Body of pancreas (tissue), 4 donors: ENCODE data around the gene NLRP5. TPM values are rescaled to one million over a fixed set of nuclear protein-coding genes. Genes with fewer than 3 reads are reported as not detected.

Experiments used
- ATAC-seq: fragments of 150-250 bp; one replicate; pipeline ENCODE4 v1.9.1; 2016
- DNase-seq, 4 donors: peaks; one replicate each; pipeline ENCODE4 v3.0.0-alpha.2; 2019
- H3K27ac ChIP-seq, 4 donors: fragments of 200-600 bp; sonication (generic); 1 replicate in 3 of 4; 2 replicates in 1 of 4; pipeline versions ENCODE4 v1.5.1 to v1.6.1; 2016 to 2019; ENCODE audit warnings: mild to moderate bottlenecking in 1 of 4, mixed read lengths in 1 of 4, moderate library complexity in 1 of 4
- H3K27me3 ChIP-seq, 2 donors: fragments of 200-600 bp; sonication (generic); one replicate each; pipeline ENCODE4 v1.6.0; 2016; ENCODE audit warnings: mild to moderate bottlenecking in 1 of 2
- H3K36me3 ChIP-seq, 2 donors: fragments of 200-600 bp; sonication (generic); replicated peaks in 1 of 2; 2 replicates each; pipeline ENCODE4 v1.5.1; 2016; ENCODE audit warnings: low read depth in 2 of 2; ENCODE audit not compliant: insufficient read depth in 1 of 2
- H3K4me1 ChIP-seq: fragments of 200-600 bp; sonication (generic); one replicate; pipeline ENCODE4 v1.6.0; 2016
- H3K4me3 ChIP-seq, 2 donors: fragments of 200-600 bp; sonication (generic); 1 replicate in 1 of 2; 2 replicates in 1 of 2; pipeline ENCODE4 v1.5.1; 2016 to 2019
- H3K9me3 ChIP-seq, 3 donors: fragments of 200-600 bp; sonication (generic); 1 replicate in 2 of 3; 2 replicates in 1 of 3; pipeline ENCODE4 v1.5.1; 2016
- POLR2A ChIP-seq, 3 donors: fragments of 450-650 bp; IDR thresholded peaks; one replicate each; pipeline ENCODE4 v1.6.1; 2016; ENCODE audit warnings: antibody characterized with exemption in 3 of 3, mild to moderate bottlenecking in 2 of 3
- WGBS, 2 donors: methylation state at CpG; one replicate each; pipeline ENCODE4 v1.1.5; 2017; 5-methylcytosine and 5-hydroxymethylcytosine counted together
- intact Hi-C: fragments of 100-400 bp; cut with DNase I; formaldehyde crosslinking; loops from one replicate; pipeline ENCODE4 v1.15.1; 2023
- total RNA-seq, 2 donors: library from RNA; depleted of rRNA; stranded (reverse); fragments of >200 nt; gene quantifications; one replicate each; pipeline ENCODE4 v1.1.0, GENCODE V29; 2016
- TF ChIP-seq, protein P1 (sequence below), 7 experiments: fragments of 450-650 bp in 4 of 7; fragments of 200-600 bp in 3 of 7; sonication (generic) in 3 of 7; IDR thresholded peaks; one replicate each; pipeline ENCODE4 v1.5.1; 2016 to 2019; ENCODE audit warnings: antibody characterized with exemption in 7 of 7

The NLRP5 gene
- total RNA-seq, 2 donors from 2014 or later: not detected

DNA sequence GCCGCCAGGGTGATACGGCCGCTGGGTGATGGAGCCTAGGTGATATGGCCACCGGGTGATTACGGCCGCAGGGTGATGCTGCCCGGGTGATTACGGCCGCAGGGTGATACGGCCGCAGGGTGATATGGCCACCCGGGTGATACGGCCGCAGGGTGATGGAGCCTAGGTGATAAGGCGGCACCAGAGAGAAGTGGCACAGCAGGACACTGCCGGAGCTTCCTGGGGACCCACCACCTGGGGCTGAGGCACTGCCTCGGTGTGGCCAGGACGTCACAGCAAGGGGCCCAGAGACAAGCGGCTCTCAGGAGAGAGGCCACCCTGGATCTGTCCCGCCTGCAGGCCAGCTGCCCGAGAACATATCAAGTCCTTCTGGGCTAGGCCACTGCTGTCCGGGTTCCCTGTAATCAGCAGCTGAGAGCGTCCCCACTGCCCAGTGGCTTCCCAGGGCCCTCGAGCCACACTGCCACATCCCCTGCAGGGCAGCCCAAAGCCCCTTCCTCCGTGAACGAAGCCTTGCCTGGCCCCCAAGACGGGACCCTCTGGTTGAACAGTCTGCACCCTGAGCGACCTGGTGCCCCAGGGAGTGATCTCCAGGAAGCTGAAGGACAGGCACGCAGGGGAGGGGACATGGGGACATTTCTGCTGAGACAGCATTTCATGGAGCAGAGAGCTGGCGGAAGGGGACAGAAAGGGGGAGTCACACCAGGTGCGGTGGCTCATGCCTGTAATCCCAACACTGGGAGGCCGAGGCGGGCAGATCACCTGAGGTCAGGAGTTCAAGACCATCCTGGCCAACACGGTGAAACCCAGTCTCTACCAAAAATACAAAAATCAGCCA, 112.4 kb downstream of the NLRP5 start:
- Histone ChIP-seq H3K27me3 (no peaks in the 10 kb centered on the region), H3K4me3 (no peak overlapping the region), H3K4me1 (no peaks in the 10 kb centered on the region), H3K27ac (no peak overlapping the region), H3K36me3 (peaks cover 0 to 10% of the 10 kb centered on the region in 2 donors), H3K9me3 (no peaks in the 10 kb centered on the region)
- intact Hi-C loops: no loop called here
- TF ChIP-seq, protein P1, sequence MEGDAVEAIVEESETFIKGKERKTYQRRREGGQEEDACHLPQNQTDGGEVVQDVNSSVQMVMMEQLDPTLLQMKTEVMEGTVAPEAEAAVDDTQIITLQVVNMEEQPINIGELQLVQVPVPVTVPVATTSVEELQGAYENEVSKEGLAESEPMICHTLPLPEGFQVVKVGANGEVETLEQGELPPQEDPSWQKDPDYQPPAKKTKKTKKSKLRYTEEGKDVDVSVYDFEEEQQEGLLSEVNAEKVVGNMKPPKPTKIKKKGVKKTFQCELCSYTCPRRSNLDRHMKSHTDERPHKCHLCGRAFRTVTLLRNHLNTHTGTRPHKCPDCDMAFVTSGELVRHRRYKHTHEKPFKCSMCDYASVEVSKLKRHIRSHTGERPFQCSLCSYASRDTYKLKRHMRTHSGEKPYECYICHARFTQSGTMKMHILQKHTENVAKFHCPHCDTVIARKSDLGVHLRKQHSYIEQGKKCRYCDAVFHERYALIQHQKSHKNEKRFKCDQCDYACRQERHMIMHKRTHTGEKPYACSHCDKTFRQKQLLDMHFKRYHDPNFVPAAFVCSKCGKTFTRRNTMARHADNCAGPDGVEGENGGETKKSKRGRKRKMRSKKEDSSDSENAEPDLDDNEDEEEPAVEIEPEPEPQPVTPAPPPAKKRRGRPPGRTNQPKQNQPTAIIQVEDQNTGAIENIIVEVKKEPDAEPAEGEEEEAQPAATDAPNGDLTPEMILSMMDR (IDR thresholded peaks at IDR 0.05): no peak
- no peak for TF ChIP-seq POLR2A (IDR thresholded peaks at IDR 0.05)
- no peak for ATAC-seq
- 89 to 90% methylated on average over 17 to 28 of the region's 34 CpGs for WGBS, 2 donors
- DNase-seq: no peak

DNA sequence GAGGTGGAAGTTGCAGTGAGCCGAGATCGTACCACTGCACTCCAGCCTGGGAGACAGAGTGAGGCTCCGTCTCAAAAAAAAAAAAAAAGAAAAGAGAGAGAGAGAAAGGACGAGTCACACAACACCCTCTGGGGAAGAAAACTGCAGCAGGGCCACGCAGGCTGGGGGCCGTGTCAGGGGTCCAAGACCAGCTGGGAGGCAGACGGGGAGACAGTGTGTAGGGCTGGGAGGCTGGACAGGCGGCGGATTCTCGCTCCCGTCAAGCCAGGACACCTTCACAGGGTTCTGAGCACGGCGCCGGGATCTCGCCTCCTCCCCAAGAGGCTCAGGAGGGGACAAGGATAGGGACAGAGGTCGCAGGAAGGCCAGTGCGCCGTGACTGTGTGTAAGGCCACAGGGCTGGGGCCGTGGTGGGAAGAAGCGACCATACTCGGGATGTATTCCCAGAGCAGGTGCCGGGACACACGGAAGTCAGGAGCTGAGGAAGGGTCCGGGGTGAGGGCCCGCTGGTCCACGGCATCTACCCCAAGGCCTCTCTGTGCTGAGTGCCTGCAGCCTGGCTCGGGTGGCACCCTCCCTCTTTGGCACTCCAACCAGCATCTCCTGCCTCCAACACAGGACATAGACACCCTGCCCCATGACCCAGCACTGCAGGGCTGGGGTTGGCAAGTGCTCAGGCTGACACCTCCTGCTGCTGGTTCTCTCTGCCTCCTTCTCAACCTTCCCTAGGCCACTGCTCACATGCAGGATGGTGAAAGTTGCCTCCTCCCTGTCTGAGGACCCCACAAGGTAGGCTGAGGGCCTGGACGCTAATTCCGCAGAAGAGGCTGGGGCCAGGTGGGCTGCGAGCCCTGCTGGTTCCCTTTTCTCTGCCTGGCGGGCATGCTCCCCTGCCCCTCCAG, 113.3 kb downstream of the NLRP5 start:
- intact Hi-C loops: loop anchor here (5.0 kb wide), 1 partner anchor 62 kb away; no protein-coding TSS in a partner anchor
- DNase-seq (no peak), ATAC-seq (no peak)
- no peaks in the 10 kb centered on the region for H3K27me3 ChIP-seq
- H3K27ac ChIP-seq: no peak overlapping the region
- no peak overlapping the region for H3K4me3 ChIP-seq
- H3K4me1 ChIP-seq: peaks cover 6% of the 10 kb centered on the region
- no peak for TF ChIP-seq POLR2A (IDR thresholded peaks at IDR 0.05)
- TF ChIP-seq, protein P1 (IDR thresholded peaks at IDR 0.05): no peak
- 90% methylated on average over 28 to 31 of the region's 31 CpGs for WGBS, 2 donors
- no peaks in the 10 kb centered on the region for H3K9me3 ChIP-seq
- peaks cover 0 to 10% of the 10 kb centered on the region in 2 donors for H3K36me3 ChIP-seq

DNA sequence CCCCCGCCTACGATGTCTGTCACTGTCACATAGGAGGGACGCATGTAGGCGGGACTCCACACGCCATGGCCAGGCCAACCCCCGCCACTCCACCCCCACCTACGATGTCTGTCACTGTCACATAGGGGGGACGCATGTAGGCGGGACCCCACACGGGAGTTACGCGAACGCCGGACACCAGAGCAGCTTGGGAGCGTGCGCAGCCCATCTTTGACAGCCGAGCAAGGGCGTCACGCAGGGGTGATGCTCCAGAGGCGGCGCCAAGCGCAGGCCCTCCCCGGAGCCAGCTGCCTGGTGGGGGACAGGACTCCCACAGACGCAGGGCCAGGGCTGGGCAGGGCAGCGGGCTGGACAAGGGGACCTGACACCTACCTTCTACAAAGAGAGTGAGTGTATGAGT, 114.5 kb downstream of the NLRP5 start:
- Histone ChIP-seq H3K36me3 (peaks cover 0 to 10% of the 10 kb centered on the region in 2 donors), H3K27ac (no peak overlapping the region), H3K27me3 (no peaks in the 10 kb centered on the region), H3K4me1 (peaks cover 16% of the 10 kb centered on the region), H3K9me3 (no peaks in the 10 kb centered on the region), H3K4me3 (no peak overlapping the region)
- DNase-seq (no peak), ATAC-seq (no peak)
- 80 to 88% methylated on average over 14 to 25 of the region's 25 CpGs for whole genome bisulfite sequencing, 2 donors
- intact Hi-C loops: loop anchor here (5.0 kb wide), 1 partner anchor 61 kb away; no protein-coding TSS in a partner anchor
- TF ChIP-seq, protein P1 (IDR thresholded peaks at IDR 0.05): no peak
- TF ChIP-seq POLR2A (IDR thresholded peaks at IDR 0.05): no peak

DNA sequence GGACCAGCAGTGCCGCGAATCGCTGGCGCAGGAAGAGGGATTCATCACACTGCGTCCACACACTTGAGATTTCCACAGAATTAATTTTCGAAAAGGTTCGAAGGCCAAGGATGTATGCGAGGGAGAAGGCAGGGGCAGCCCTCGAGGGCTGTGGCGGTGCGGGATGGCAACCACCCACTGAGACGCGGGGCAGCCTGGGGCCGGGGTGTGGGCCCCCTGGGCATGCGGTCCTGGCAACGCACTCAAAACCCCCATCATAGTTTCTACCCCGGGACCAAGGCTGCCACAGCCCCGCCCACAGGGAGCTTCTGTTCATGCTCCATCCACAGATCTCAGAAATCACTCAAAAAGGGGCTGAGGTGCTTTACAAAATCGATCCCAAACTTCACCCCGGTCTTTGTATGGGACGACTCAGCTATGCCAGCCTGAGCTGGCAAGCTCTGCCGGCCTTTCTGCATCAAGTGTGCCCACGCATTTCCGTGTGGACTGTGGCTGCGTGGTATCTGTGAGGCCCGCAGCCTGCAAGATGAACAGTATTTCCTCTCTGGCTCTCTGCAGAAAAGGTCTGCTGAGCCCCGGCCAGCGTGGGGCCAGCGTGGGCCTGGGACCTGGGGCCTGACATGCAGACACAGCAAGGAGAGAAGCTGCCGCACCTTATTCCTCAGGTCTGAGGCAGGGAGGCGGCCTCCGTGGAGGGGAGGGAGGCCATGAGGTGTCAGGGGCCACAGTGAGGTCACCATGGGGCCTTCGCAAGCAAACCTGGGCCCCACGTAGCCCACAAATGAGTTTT, 115.4 kb downstream of the NLRP5 start:
- Histone ChIP-seq H3K27me3 (no peaks in the 10 kb centered on the region), H3K27ac (no peak overlapping the region), H3K36me3 (peaks cover 0 to 10% of the 10 kb centered on the region in 2 donors), H3K9me3 (no peaks in the 10 kb centered on the region), H3K4me3 (no peak overlapping the region), H3K4me1 (peaks cover 24% of the 10 kb centered on the region)
- TF ChIP-seq POLR2A (IDR thresholded peaks at IDR 0.05): no peak
- TF ChIP-seq, protein P1 (IDR thresholded peaks at IDR 0.05): no peak
- DNase-seq (no peak), ATAC-seq (no peak)
- 84 to 90% methylated on average over 29 to 34 of the region's 34 CpGs for WGBS, 2 donors
- intact Hi-C loops: loop anchor here (5.0 kb wide), 1 partner anchor 60 kb away; no protein-coding TSS in a partner anchor
